ENCODE data around the gene EEFSEC.

EEFSEC gene

GRCh38 chr3:128195802-128196201 is 42.5 kb downstream of the EEFSEC start:
- H3K4me2 ChIP-seq (ENCODE audit: low read length) = no peak overlapping the region
- no peaks in the 10 kb centered on the region for H3K4me1 ChIP-seq (ENCODE audit: low read length)
- H3K36me3 ChIP-seq (replicated peaks; ENCODE audit: low read depth, low read length) = no peaks in the 10 kb centered on the region

GRCh38 chr3:128196647-128197046 is 43.4 kb downstream of the EEFSEC start:
- Histone ChIP-seq H3K27me3 (ENCODE audit: low read depth, low read length) (no peaks in the 10 kb centered on the region), H3K9me3 (ENCODE audit: insufficient read depth, low read length) (no peaks in the 10 kb centered on the region), H3K79me2 (ENCODE audit: low read length) (no peaks in the 10 kb centered on the region), H3K9ac (ENCODE audit: low read length) (no peak overlapping the region), H2AFZ (ENCODE audit: low read depth, low read length) (no peak overlapping the region), H3K4me2 (ENCODE audit: low read length) (no peak overlapping the region), H3K36me3 (replicated peaks; ENCODE audit: low read depth, low read length) (no peaks in the 10 kb centered on the region), H4K20me1 (ENCODE audit: insufficient read depth, low read length) (no peaks in the 10 kb centered on the region), H3K4me1 (ENCODE audit: low read length) (no peaks in the 10 kb centered on the region), H3K4me3 (ENCODE audit: low read length) (no peak overlapping the region), H3K27ac (ENCODE audit: low read length) (no peak overlapping the region)
- no peak for TF ChIP-seq EZH2phosphoT487 (IDR thresholded peaks at IDR 0.05; ENCODE audit: low read depth)
- no peak for TF ChIP-seq CTCF (IDR thresholded peaks at IDR 0.05; ENCODE audit: low read depth, low read length)

More at GRCh38 chr3:128195802-128196201, 42.5 kb downstream of the EEFSEC start:
- Histone ChIP-seq H4K20me1 (ENCODE audit: insufficient read depth, low read length) (no peaks in the 10 kb centered on the region), H2AFZ (ENCODE audit: low read depth, low read length) (no peak overlapping the region), H3K27me3 (ENCODE audit: low read depth, low read length) (no peaks in the 10 kb centered on the region), H3K9ac (ENCODE audit: low read length) (no peak overlapping the region), H3K4me3 (ENCODE audit: low read length) (no peak overlapping the region), H3K79me2 (ENCODE audit: low read length) (no peaks in the 10 kb centered on the region), H3K27ac (ENCODE audit: low read length) (no peak overlapping the region), H3K9me3 (ENCODE audit: insufficient read depth, low read length) (no peaks in the 10 kb centered on the region)
- TF ChIP-seq CTCF (IDR thresholded peaks at IDR 0.05; ENCODE audit: low read depth, low read length) = no peak
- TF ChIP-seq EZH2phosphoT487 (IDR thresholded peaks at IDR 0.05; ENCODE audit: low read depth) = no peak

- Histone ChIP-seq H3K27ac (ENCODE audit: low read length) (no peak overlapping the region), H3K4me2 (ENCODE audit: low read length) (no peak overlapping the region), H2AFZ (ENCODE audit: low read depth, low read length) (no peak overlapping the region), H3K36me3 (replicated peaks; ENCODE audit: low read depth, low read length) (no peaks in the 10 kb centered on the region), H3K79me2 (ENCODE audit: low read length) (no peaks in the 10 kb centered on the region), H3K4me1 (ENCODE audit: low read length) (no peaks in the 10 kb centered on the region), H3K27me3 (ENCODE audit: low read depth, low read length) (no peaks in the 10 kb centered on the region), H3K4me3 (ENCODE audit: low read length) (no peak overlapping the region), H4K20me1 (ENCODE audit: insufficient read depth, low read length) (no peaks in the 10 kb centered on the region), H3K9ac (ENCODE audit: low read length) (no peak overlapping the region), H3K9me3 (ENCODE audit: insufficient read depth, low read length) (no peaks in the 10 kb centered on the region)
- TF ChIP-seq CTCF (IDR thresholded peaks at IDR 0.05; ENCODE audit: low read depth, low read length) (no peak), EZH2phosphoT487 (IDR thresholded peaks at IDR 0.05; ENCODE audit: low read depth) (no peak)
Observed at GRCh38 chr3:128197855-128198254, 44.6 kb downstream of the EEFSEC start.

- no peak overlapping the region for H2AFZ ChIP-seq (ENCODE audit: low read depth, low read length)
- H3K36me3 ChIP-seq (replicated peaks; ENCODE audit: low read depth, low read length) = no peaks in the 10 kb centered on the region
- H3K79me2 ChIP-seq (ENCODE audit: low read length) = no peaks in the 10 kb centered on the region
- no peaks in the 10 kb centered on the region for H3K9me3 ChIP-seq (ENCODE audit: insufficient read depth, low read length)
- H3K4me1 ChIP-seq (ENCODE audit: low read length) = no peaks in the 10 kb centered on the region
- no peak overlapping the region for H3K4me2 ChIP-seq (ENCODE audit: low read length)
- TF ChIP-seq EZH2phosphoT487 (IDR thresholded peaks at IDR 0.05; ENCODE audit: low read depth) (no peak), CTCF (IDR thresholded peaks at IDR 0.05; ENCODE audit: low read depth, low read length) (no peak)
- no peak overlapping the region for H3K9ac ChIP-seq (ENCODE audit: low read length)
- no peaks in the 10 kb centered on the region for H4K20me1 ChIP-seq (ENCODE audit: insufficient read depth, low read length)
- no peaks in the 10 kb centered on the region for H3K27me3 ChIP-seq (ENCODE audit: low read depth, low read length)
- no peak overlapping the region for H3K4me3 ChIP-seq (ENCODE audit: low read length)
- H3K27ac ChIP-seq (ENCODE audit: low read length) = no peak overlapping the region
Observed at GRCh38 chr3:128198313-128198712, 45.0 kb downstream of the EEFSEC start.

All from OCI-LY3 (cell line).